ENCODE results near the gene FAAP20. TPM values are rescaled to one million over a fixed set of nuclear protein-coding genes. Genes with fewer than 3 reads are reported as not detected.

Gene FAAP20
- total and polyA plus RNA-seq, 2 donors (not counting 1 experiment from before 2014, with no cell fraction given): 31.2 to 68.1 TPM

GRCh38 chr1:2203671-2204414 is 9.3 kb upstream of the FAAP20 start:
- Mint-ChIP-seq H3K9me3 (ENCODE audit: insufficient read depth) (no peaks in the 10 kb centered on the region), H3K4me1 (peaks cover 41% of the 10 kb centered on the region), H3K27ac (no peak overlapping the region), H3K27me3 (no peaks in the 10 kb centered on the region), H3K4me3 (peak overlapping the region; percentile 13)
- Histone ChIP-seq H3K79me2 (ENCODE audit: control insufficient read depth, insufficient read depth, low read length) (no peaks in the 10 kb centered on the region), H3K27ac (ENCODE audit: low read length in 2 of 2) (peak overlapping the region in 1 of 2 donors; percentile 55), H3K27me3 (replicated peaks in 1 of 4; ENCODE audit: control extremely low read depth in 1 of 4, control insufficient read depth in 3 of 4, insufficient read depth in 4 of 4, low read length in 3 of 4) (no peaks in the 10 kb centered on the region), H3K4me2 (replicated peaks; ENCODE audit: low read depth, low read length, poor library complexity, severe bottlenecking) (peak overlapping the region; percentile 92), H4K20me1 (ENCODE audit: control insufficient read depth, insufficient read depth, low read length, poor library complexity, severe bottlenecking) (no peaks in the 10 kb centered on the region), H3K9me3 (ENCODE audit: control extremely low read depth in 1 of 3, control insufficient read depth in 2 of 3, insufficient read depth in 1 of 3, low read length in 2 of 3) (peaks cover 0 to 3% (median 0%) of the 10 kb centered on the region in 3 donors), H3K4me3 (ENCODE audit: control extremely low read depth in 1 of 5, extremely low read depth in 1 of 5, insufficient read depth in 1 of 5, low read depth in 2 of 5, low read length in 4 of 5) (peak overlapping the region in 3 of 5 experiments; percentile 50 to 68 (median 56)), H3K36me3 (replicated peaks in 1 of 2; ENCODE audit: control extremely low read depth in 1 of 2, control insufficient read depth in 1 of 2, extremely low read depth in 1 of 2, insufficient read depth in 2 of 2, low read length in 1 of 2) (no peaks in the 10 kb centered on the region), H2AFZ (ENCODE audit: insufficient read depth, low read depth, low read length, poor library complexity, severe bottlenecking) (no peak overlapping the region), H3K4me1 (ENCODE audit: control insufficient read depth in 2 of 2, insufficient read depth in 2 of 2, low read length in 2 of 2) (peaks cover 43 to 54% of the 10 kb centered on the region in 2 donors), H3K9ac (ENCODE audit: low read length) (peak overlapping the region; percentile 68)
- WGBS (ENCODE audit: insufficient coverage): 90% methylated on average over 22 of the region's 25 CpGs
- POLR2A ChIA-PET: interaction anchor here (1.2 to 1.6 kb wide), 3 partner anchors 23 to 188 kb away, joined by 3 to 8 read pairs (median 6); partner anchors contain the start of genes MORN1 and RER1
- CTCF ChIA-PET: interaction anchor here (1.2 to 2.1 kb wide), 3 partner anchors 9 to 178 kb away, joined by 3 to 18 read pairs (median 6); partner anchors contain the start of gene FAAP20
- intact Hi-C loops (cut with micrococcal nuclease): loop anchor here (2.0 kb wide), 2 partner anchors 15 to 383 kb away; partner anchors contain the start of gene PRXL2B
- ATAC-seq (ENCODE audit: low read depth) (no peak), DNase-seq (peak; percentile 39)
- TF ChIP-seq EZH2 (IDR thresholded peaks at IDR 0.05; ENCODE audit: borderline replicate concordance, insufficient read depth, low read depth, low read length, poor library complexity, severe bottlenecking) (no peak), CTCF (IDR thresholded peaks at IDR 0.05) (no peak)

Measured in B cell (primary cell).